Endothelial cell of umbilical vein (primary cell): ENCODE results near the gene EFCAB8. TPM values are rescaled to one million over a fixed set of nuclear protein-coding genes. Genes with fewer than 3 reads are reported as not detected.
"Not testable (repeated sequence)": the region's sequence is repeated elsewhere in the genome, so short reads cannot be mapped to it uniquely, and the experiment has no call there.

ENCODE experiments used
- BruUV-seq: library from RNA; stranded (reverse); fragments of 400-500 nt; replicated peaks from 2 replicates; lab custom pipeline; 2021; lab: Mats Ljungman, UMichigan
- CTCF ChIA-PET: fragments of 300-600, 350-600 bp; sonication (Branson Sonifier 250); formaldehyde crosslinking; loops from one replicate; lab custom pipeline; 2021; ENCODE audit warnings: antibody characterized with exemption, inconsistent platforms; lab: Charles Lee
- POLR2A ChIA-PET: fragments of 300-600, 350-600 bp; sonication (Branson Sonifier 250); formaldehyde crosslinking; loops from one replicate; lab custom pipeline; 2021; ENCODE audit warnings: antibody characterized with exemption, inconsistent platforms; lab: Charles Lee
- DNase-seq: peaks from one replicate; pipeline ENCODE4 v3.0.0-alpha.2; 2011; ENCODE audit warnings: low read depth, low spot score
- FAIRE-seq: peaks from 2 replicates; lab custom pipeline; 2011; peaks lifted over from hg19 to GRCh38; lab: Jason Lieb, UNC
- H2AFZ ChIP-seq: 2 replicates; pipeline ENCODE4 v1.6.0; 2012; ENCODE audit warnings: low read depth, low read length, control low read depth, inconsistent platforms
- H3K27ac ChIP-seq: 2 replicates; pipeline ENCODE4 v1.5.1; 2011; ENCODE audit warnings: low read depth, mild to moderate bottlenecking, control low read depth, low read length, moderate library complexity; ENCODE audit not compliant: insufficient read depth
- H3K27me3 ChIP-seq, 2 experiments: 2 replicates each; pipeline versions ENCODE4 v1.6.0 to v1.6.1; 2011; ENCODE audit warnings: low read length in 2 of 2, mixed read lengths in 1 of 2; ENCODE audit not compliant: control insufficient read depth in 2 of 2, insufficient read depth in 2 of 2
- H3K36me3 ChIP-seq, 2 experiments: 2 replicates in 1 of 2; 3 replicates in 1 of 2; pipeline ENCODE4 v1.5.1; 2011; ENCODE audit warnings: low read length in 2 of 2, mild to moderate bottlenecking in 1 of 2, moderate library complexity in 1 of 2; ENCODE audit not compliant: control insufficient read depth in 2 of 2, insufficient read depth in 2 of 2; ENCODE audit errors: extremely low read depth in 1 of 2
- H3K4me1 ChIP-seq: 3 replicates; pipeline ENCODE4 v1.5.1; 2011; ENCODE audit warnings: mild to moderate bottlenecking, low read length; ENCODE audit not compliant: control insufficient read depth, insufficient read depth; ENCODE audit errors: extremely low read depth
- H3K4me2 ChIP-seq: 2 replicates; pipeline ENCODE4 v1.6.1; 2011; ENCODE audit warnings: low read length, control low read depth, mixed read lengths; ENCODE audit not compliant: insufficient read depth
- H3K4me3 ChIP-seq, 3 experiments: fragments of 200-600 bp in 1 of 3; sonication (generic), shearing (Covaris generic) in 1 of 3; replicated peaks in 1 of 3; 2 replicates each; pipeline ENCODE4 v1.5.1; 2011 to 2016; ENCODE audit warnings: control low read depth in 3 of 3, low read length in 3 of 3, mild to moderate bottlenecking in 2 of 3, inconsistent platforms in 1 of 3, low read depth in 1 of 3, moderate library complexity in 1 of 3; ENCODE audit not compliant: insufficient read depth in 1 of 3
- H3K79me2 ChIP-seq: 2 replicates; pipeline ENCODE4 v1.6.0; 2012; ENCODE audit warnings: low read length, inconsistent platforms; ENCODE audit not compliant: control insufficient read depth, insufficient read depth
- H3K9ac ChIP-seq: replicated peaks from 2 replicates; pipeline ENCODE3; 2011; ENCODE audit warnings: low read length, control low read depth; ENCODE audit not compliant: insufficient read depth; ENCODE audit errors: extremely low read depth
- H3K9me1 ChIP-seq: replicated peaks from 3 replicates; pipeline ENCODE4 v1.6.0; 2011; ENCODE audit warnings: mild to moderate bottlenecking, low read length; ENCODE audit not compliant: control insufficient read depth, insufficient read depth; ENCODE audit errors: extremely low read depth
- H3K9me3 ChIP-seq: replicated peaks from 2 replicates; pipeline ENCODE4 v1.5.1; 2012; ENCODE audit warnings: low read length, inconsistent platforms; ENCODE audit not compliant: control insufficient read depth, insufficient read depth
- H4K20me1 ChIP-seq: replicated peaks from 2 replicates; pipeline ENCODE3; 2011; ENCODE audit warnings: mild to moderate bottlenecking, low read length; ENCODE audit not compliant: control insufficient read depth, insufficient read depth; ENCODE audit errors: extremely low read depth
- EZH2 ChIP-seq: IDR thresholded peaks from 2 replicates; pipeline ENCODE4 v1.6.1; 2012; ENCODE audit warnings: borderline replicate concordance, low read depth, mild to moderate bottlenecking, moderate library complexity, low read length, inconsistent platforms; ENCODE audit not compliant: severe bottlenecking
- FOS ChIP-seq: IDR thresholded peaks from 2 replicates; pipeline ENCODE4 v1.6.1; 2011; ENCODE audit warnings: mild to moderate bottlenecking, low read length, moderate library complexity, borderline replicate concordance; ENCODE audit not compliant: insufficient read depth
- GATA2 ChIP-seq: IDR thresholded peaks from 2 replicates; pipeline ENCODE4 v1.7.0; 2011; ENCODE audit warnings: low read depth, mild to moderate bottlenecking, moderate library complexity, mixed read lengths, low read length; ENCODE audit not compliant: insufficient read length, insufficient read depth
- JUN ChIP-seq: IDR thresholded peaks from 2 replicates; pipeline ENCODE4 v1.6.1; 2011; ENCODE audit warnings: borderline replicate concordance, low read depth; ENCODE audit not compliant: insufficient read length, insufficient read depth
- MYC ChIP-seq: IDR thresholded peaks from one replicate; pipeline ENCODE4 v1.6.1; 2011; ENCODE audit warnings: mild to moderate bottlenecking, low read depth, low read length
- POLR2A ChIP-seq: IDR thresholded peaks from 2 replicates; pipeline ENCODE4 v1.6.1; 2012; ENCODE audit warnings: low read depth, mild to moderate bottlenecking, control low read depth, low read length
- POLR2AphosphoS5 ChIP-seq: IDR thresholded peaks from 2 replicates; pipeline ENCODE4 v1.6.1; 2012; ENCODE audit warnings: low read depth, mild to moderate bottlenecking, control low read depth, low read length, moderate library complexity; ENCODE audit not compliant: insufficient read depth
- dilution Hi-C: fragments of 300-500 bp; cut with MboI; formaldehyde crosslinking; loops from one replicate; pipeline ENCODE4 v1.15.0; 2019; ENCODE audit warnings: low sequenced_read_pairs; ENCODE audit not compliant: extremely low pct_ligation_motif_present
- intact Hi-C: fragments of 100-400 bp; cut with micrococcal nuclease; formaldehyde crosslinking; loops from one replicate; pipeline ENCODE4 v1.10.0; 2022
- polyA plus RNA-seq, 4 experiments: library from polyadenylated mRNA; depleted of rRNA in 3 of 4; stranded (reverse) in 3 of 4; unstranded in 1 of 4; fragments of >200 nt; gene quantifications; 2 replicates each; pipeline versions ENCODE4 v1.2.1 to v1.2.3, GENCODE V29; 2011 to 2012; ENCODE audit warnings: missing spikeins in 1 of 4
- total RNA-seq: library from RNA; stranded (reverse); gene quantifications from 2 replicates; pipeline ENCODE4 v1.2.3, GENCODE V29; 2021
- TF ChIP-seq, protein P1 (sequence below): IDR thresholded peaks from 2 replicates; pipeline ENCODE4 v1.6.1; 2011; ENCODE audit not compliant: insufficient read depth, insufficient read length
- TF ChIP-seq, protein P2 (sequence below), 2 donors: IDR thresholded peaks; 1 replicate in 1 of 2; 2 replicates in 1 of 2; pipeline ENCODE4 v1.5.1; 2011; ENCODE audit warnings: low read length in 2 of 2, mild to moderate bottlenecking in 2 of 2, moderate library complexity in 2 of 2, control low read depth in 1 of 2, inconsistent platforms in 1 of 2, low read depth in 1 of 2; ENCODE audit not compliant: insufficient read depth in 1 of 2; ENCODE audit errors: extremely low read depth in 1 of 2

Gene EFCAB8
- total and polyA plus RNA-seq, 2 donors (not counting 3 experiments of a cell fraction or from before 2014, with no cell fraction given), result 0.01 to 0.31 TPM

DNA sequence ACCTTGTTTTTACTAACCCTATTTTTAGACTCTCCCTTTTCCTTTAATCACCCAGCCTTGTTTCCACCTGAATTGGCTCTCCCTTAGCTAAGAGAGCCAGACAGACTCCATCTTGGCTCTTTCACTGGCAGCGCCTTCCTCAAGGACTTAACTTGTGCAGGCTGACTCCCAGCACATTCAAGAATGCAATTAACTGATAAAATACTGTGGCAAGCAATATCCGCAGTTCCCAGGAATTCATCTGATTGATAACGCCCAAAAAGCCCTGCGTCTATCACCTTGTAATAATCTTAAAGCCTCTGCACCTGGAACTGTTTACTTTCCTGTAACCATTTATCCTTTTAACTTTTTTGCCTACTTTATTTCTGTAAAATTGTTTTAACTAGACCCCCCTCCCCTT, 116.4 kb downstream of the EFCAB8 start:
- FAIRE-seq, H3K79me2 ChIP-seq, intact Hi-C loops, H2AFZ ChIP-seq, H3K9ac ChIP-seq, H3K4me2 ChIP-seq, BruUV-seq, H3K27ac ChIP-seq, CTCF ChIA-PET, POLR2A ChIA-PET, H3K9me1 ChIP-seq, H3K9me3 ChIP-seq, H3K36me3 ChIP-seq, H3K4me3 ChIP-seq, H4K20me1 ChIP-seq, DNase-seq, H3K27me3 ChIP-seq, dilution Hi-C loops: not testable (repeated sequence)
- peaks cover 14% of the 10 kb centered on the region for H3K4me1 ChIP-seq

DNA sequence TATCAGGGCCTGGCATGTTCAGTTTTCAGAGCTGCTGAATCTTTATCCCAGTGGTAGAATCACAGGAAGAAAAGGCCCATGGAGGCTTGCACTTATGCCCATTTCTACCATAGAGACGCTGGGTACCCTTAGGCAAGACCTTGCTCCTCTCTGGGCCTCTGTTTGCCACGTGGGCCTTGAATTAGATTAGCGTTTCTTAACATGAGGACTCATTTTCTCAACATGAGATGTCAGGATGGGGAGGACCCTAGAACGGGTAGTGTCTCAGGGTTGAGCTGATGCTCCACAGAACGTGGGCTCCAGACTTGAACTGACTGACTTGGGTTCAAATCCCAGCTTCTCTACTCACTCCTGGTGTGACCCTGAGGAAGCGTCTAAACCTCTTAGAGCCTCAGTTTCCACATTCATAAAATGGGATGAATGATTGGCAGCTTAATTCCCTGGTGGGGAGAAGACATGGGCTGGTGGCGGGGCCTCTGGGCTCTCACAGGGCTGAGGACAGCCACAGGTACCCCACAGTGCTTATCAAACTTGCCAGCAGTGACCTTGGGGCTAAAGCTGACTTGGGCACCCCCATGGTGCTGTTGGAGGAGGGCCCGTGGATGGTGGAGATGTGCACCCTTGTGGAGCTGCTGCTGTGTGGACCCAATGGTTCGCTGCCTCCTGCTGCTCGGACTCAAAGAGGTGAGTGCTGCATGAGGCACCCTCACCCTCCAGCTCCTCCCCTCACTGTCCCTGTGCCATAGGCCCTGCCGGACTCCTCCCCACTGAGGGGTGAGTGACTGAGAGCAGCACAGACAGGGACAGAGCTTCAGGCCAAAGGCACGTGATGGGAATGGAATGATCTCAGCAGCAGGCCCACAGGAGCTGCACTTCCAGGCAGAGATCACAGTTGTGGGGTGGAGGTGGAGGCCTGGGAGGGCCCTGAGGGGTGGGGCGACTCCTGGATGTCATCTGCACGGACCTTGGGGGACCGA, 117.3 kb downstream of the EFCAB8 start:
- Histone ChIP-seq H3K4me3 (no peak overlapping the region), H3K9ac (no peak overlapping the region), H4K20me1 (no peaks in the 10 kb centered on the region), H3K36me3 (no peaks in the 10 kb centered on the region), H3K4me2 (no peak overlapping the region), H3K27ac (no peak overlapping the region), H3K79me2 (no peaks in the 10 kb centered on the region), H3K9me3 (no peaks in the 10 kb centered on the region), H3K4me1 (peaks cover 14% of the 10 kb centered on the region), H2AFZ (no peak overlapping the region), H3K27me3 (peaks cover 0 to 1% of the 10 kb centered on the region in 2 experiments), H3K9me1 (no peaks in the 10 kb centered on the region)
- no TSS peak for BruUV-seq
- dilution Hi-C loops (no loop called here), intact Hi-C loops (no loop called here)
- FAIRE-seq (no peak), DNase-seq (no peak)
- ChIA-PET POLR2A (no interaction called here), CTCF (interaction anchor here (0.8 kb wide), 1 partner anchor 29 kb away, joined by 3 read pairs; the partner anchor contains the start of gene SUN5)
- TF ChIP-seq, protein P1, sequence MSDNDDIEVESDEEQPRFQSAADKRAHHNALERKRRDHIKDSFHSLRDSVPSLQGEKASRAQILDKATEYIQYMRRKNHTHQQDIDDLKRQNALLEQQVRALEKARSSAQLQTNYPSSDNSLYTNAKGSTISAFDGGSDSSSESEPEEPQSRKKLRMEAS, result no peak
- TF ChIP-seq EZH2 (no peak), JUN (no peak), POLR2A (no peak), POLR2AphosphoS5 (no peak), FOS (no peak), MYC (no peak), GATA2 (no peak)
- TF ChIP-seq, protein P2, sequence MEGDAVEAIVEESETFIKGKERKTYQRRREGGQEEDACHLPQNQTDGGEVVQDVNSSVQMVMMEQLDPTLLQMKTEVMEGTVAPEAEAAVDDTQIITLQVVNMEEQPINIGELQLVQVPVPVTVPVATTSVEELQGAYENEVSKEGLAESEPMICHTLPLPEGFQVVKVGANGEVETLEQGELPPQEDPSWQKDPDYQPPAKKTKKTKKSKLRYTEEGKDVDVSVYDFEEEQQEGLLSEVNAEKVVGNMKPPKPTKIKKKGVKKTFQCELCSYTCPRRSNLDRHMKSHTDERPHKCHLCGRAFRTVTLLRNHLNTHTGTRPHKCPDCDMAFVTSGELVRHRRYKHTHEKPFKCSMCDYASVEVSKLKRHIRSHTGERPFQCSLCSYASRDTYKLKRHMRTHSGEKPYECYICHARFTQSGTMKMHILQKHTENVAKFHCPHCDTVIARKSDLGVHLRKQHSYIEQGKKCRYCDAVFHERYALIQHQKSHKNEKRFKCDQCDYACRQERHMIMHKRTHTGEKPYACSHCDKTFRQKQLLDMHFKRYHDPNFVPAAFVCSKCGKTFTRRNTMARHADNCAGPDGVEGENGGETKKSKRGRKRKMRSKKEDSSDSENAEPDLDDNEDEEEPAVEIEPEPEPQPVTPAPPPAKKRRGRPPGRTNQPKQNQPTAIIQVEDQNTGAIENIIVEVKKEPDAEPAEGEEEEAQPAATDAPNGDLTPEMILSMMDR (IDR thresholded peaks at IDR 0.05; ENCODE audit: extremely low read depth in 1 of 2, insufficient read depth in 1 of 2, low read depth in 1 of 2, low read length in 2 of 2), result no peak
